Chondrocyte (in vitro differentiated cells): ENCODE results near the gene CRYGS. TPM values are rescaled to one million over a fixed set of nuclear protein-coding genes. Genes with fewer than 3 reads are reported as not detected.
"Not testable (repeated sequence)": the region's sequence is repeated elsewhere in the genome, so short reads cannot be mapped to it uniquely, and the experiment has no call there.

Experiments used
- DNase-seq: peaks from one replicate; pipeline ENCODE4 v3.0.0; 2021; ENCODE audit warnings: mixed read lengths, low spot score
- H3K27ac Mint-ChIP-seq: one replicate; pipeline ENCODE4 v1.8.0; 2021; ENCODE audit warnings: mild to moderate bottlenecking, moderate library complexity, mixed read lengths; ENCODE audit not compliant: unreplicated experiment
- H3K27me3 Mint-ChIP-seq: 2 replicates; pipeline ENCODE4 v1.8.0; 2021; ENCODE audit warnings: low read depth, mixed read lengths
- H3K36me3 Mint-ChIP-seq: 2 replicates; pipeline ENCODE4 v1.8.0; 2021; ENCODE audit warnings: low read depth, mixed read lengths
- H3K4me1 Mint-ChIP-seq: 2 replicates; pipeline ENCODE4 v1.8.0; 2021; ENCODE audit warnings: low read depth, mild to moderate bottlenecking, mixed read lengths
- H3K4me3 Mint-ChIP-seq: one replicate; pipeline ENCODE4 v1.8.0; 2021; ENCODE audit warnings: mild to moderate bottlenecking, moderate library complexity, mixed read lengths; ENCODE audit not compliant: unreplicated experiment
- H3K9me3 Mint-ChIP-seq: 2 replicates; pipeline ENCODE4 v1.8.0; 2021; ENCODE audit warnings: low read depth, mixed read lengths
- total RNA-seq: library from RNA; stranded (reverse); gene quantifications from 3 replicates; pipeline ENCODE4 v1.2.1, GENCODE V29; 2021
- TF ChIP-seq, protein P1 (sequence below): fragments of 200-600 bp; sonication (generic); IDR thresholded peaks from 2 replicates; pipeline ENCODE4 v1.5.0; 2021; ENCODE audit warnings: antibody characterized with exemption, mild to moderate bottlenecking, moderate library complexity

Gene CRYGS
- total RNA-seq, 1 donor from 2014 or later = 3.1 TPM

- Mint-ChIP-seq H3K9me3 (no peaks in the 10 kb centered on the region), H3K27me3 (no peaks in the 10 kb centered on the region), H3K27ac (no peak overlapping the region), H3K36me3 (peaks cover 13% of the 10 kb centered on the region), H3K4me3 (no peak overlapping the region), H3K4me1 (no peaks in the 10 kb centered on the region)
- DNase-seq = no peak
- TF ChIP-seq, protein P1, sequence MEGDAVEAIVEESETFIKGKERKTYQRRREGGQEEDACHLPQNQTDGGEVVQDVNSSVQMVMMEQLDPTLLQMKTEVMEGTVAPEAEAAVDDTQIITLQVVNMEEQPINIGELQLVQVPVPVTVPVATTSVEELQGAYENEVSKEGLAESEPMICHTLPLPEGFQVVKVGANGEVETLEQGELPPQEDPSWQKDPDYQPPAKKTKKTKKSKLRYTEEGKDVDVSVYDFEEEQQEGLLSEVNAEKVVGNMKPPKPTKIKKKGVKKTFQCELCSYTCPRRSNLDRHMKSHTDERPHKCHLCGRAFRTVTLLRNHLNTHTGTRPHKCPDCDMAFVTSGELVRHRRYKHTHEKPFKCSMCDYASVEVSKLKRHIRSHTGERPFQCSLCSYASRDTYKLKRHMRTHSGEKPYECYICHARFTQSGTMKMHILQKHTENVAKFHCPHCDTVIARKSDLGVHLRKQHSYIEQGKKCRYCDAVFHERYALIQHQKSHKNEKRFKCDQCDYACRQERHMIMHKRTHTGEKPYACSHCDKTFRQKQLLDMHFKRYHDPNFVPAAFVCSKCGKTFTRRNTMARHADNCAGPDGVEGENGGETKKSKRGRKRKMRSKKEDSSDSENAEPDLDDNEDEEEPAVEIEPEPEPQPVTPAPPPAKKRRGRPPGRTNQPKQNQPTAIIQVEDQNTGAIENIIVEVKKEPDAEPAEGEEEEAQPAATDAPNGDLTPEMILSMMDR = peak; percentile 67
Observed at GRCh38 chr3:186589121-186589520, 44.9 kb upstream of the CRYGS start.

DNA sequence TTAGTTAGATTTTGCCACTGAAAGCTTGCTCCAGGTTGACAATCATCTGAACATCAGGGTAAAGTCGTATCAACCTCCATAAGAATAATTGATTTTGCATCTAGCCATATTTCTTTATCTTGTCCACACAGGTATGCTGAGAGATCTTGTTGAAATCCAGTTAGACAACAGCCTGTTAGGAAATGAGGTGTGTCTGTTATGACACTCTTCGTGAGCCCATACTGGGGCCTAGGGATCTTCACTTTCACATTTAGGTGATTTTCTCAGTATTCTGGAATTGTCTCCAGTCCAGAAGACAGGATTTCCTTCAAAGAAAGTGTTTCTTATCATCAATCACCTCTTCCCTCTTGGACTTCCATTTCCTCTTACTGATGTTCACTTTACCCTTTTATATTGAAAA lies 44.5 kb upstream of the CRYGS start:
- DNase-seq = no peak
- no peaks in the 10 kb centered on the region for H3K27me3 Mint-ChIP-seq
- H3K4me1 Mint-ChIP-seq = no peaks in the 10 kb centered on the region
- H3K9me3 Mint-ChIP-seq = no peaks in the 10 kb centered on the region
- no peak overlapping the region for H3K4me3 Mint-ChIP-seq
- TF ChIP-seq, protein P1 = no peak
- no peak overlapping the region for H3K27ac Mint-ChIP-seq
- peaks cover 15% of the 10 kb centered on the region for H3K36me3 Mint-ChIP-seq

DNA sequence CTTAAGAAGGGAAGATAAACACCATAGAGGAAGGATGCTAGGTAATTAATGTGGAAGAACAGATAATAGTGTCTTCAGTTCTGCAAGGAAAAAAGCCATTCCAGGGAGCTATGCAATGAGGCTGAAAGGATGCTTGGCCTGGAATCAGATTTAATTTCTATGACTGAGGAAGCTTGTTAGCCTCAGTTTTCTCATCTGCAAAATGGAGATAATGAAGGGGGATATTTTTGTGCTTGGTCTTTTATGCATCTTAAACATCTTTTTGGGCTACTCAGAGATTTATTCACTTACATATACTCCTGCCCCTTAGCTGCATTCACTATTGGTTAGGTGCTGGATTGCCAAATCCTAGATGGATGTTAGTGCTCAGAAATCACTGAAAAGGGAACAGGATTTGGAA lies 43.0 kb upstream of the CRYGS start:
- Mint-ChIP-seq H3K27me3 (no peaks in the 10 kb centered on the region), H3K36me3 (peaks cover 21% of the 10 kb centered on the region), H3K27ac (no peak overlapping the region), H3K4me1 (no peaks in the 10 kb centered on the region), H3K4me3 (no peak overlapping the region), H3K9me3 (no peaks in the 10 kb centered on the region)
- TF ChIP-seq, protein P1 = no peak
- no peak for DNase-seq

DNA sequence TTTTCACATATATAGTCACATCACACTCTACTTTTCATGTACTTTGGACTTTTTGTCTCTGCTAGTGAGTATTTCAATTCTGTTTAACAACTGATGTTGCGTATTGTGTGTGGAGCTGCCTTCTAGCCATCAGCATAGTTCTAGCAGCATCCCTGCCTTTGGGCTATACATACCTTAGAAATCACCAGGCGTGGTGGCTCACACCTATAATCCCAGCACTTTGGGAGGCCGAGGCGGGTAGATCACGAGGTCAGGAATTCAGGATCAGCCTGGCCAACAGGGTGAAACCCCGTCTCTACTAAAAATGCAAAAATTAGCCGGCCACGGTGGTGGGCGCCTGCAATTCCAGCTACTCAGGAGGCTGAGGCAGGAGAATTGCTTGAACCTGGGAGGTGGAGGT lies 42.1 kb upstream of the CRYGS start:
- not testable (repeated sequence) for H3K4me3 Mint-ChIP-seq, H3K27me3 Mint-ChIP-seq, DNase-seq, H3K4me1 Mint-ChIP-seq, H3K9me3 Mint-ChIP-seq, H3K27ac Mint-ChIP-seq
- H3K36me3 Mint-ChIP-seq = peaks cover 27% of the 10 kb centered on the region

GRCh38 chr3:186583831-186584230 lies 39.7 kb upstream of the CRYGS start:
- H3K36me3 Mint-ChIP-seq = peaks cover 32% of the 10 kb centered on the region
- H3K4me1 Mint-ChIP-seq = no peaks in the 10 kb centered on the region
- no peak for DNase-seq
- H3K9me3 Mint-ChIP-seq = no peaks in the 10 kb centered on the region
- TF ChIP-seq, protein P1 = no peak
- H3K27me3 Mint-ChIP-seq = no peaks in the 10 kb centered on the region
- no peak overlapping the region for H3K27ac Mint-ChIP-seq
- H3K4me3 Mint-ChIP-seq = no peak overlapping the region

DNA sequence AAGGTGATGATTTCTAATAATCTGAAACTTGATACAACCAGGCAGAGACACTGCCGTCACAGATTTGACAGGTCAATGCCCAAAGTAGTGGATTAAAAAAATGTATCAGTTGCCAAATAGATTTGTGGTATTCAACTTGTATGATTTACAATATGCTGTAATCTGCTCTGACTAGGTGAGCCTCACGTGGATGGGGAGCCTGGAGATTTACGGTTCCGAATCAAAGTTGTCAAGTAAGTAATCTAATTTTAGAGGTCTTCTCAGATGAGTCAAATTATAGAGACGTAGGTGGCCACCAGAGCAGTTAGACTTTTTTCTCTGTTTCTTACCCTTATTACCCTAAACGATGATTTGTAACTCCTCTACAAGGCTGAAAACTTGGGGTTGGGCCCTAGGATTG lies 38.4 kb upstream of the CRYGS start:
- DNase-seq = no peak
- Mint-ChIP-seq H3K27ac (no peak overlapping the region), H3K36me3 (peaks cover 34% of the 10 kb centered on the region), H3K4me3 (no peak overlapping the region), H3K4me1 (no peaks in the 10 kb centered on the region), H3K27me3 (no peaks in the 10 kb centered on the region), H3K9me3 (no peaks in the 10 kb centered on the region)
- TF ChIP-seq, protein P1 = no peak
